A549 (cell line): ENCODE measurements around the gene SERP1.

ENCODE experiments used
- CTCF ChIP-seq: fragments of >200 bp; sonication (Bioruptor Twin); formaldehyde crosslinking; IDR thresholded peaks from 3 replicates; pipeline ENCODE4 v1.5.1; 2016
- FOSL2 ChIP-seq, 2 experiments: fragments of 450-650 bp in 1 of 2; fragments of >200 bp in 1 of 2; sonication (Bioruptor Twin) in 1 of 2; formaldehyde crosslinking; IDR thresholded peaks; 2 replicates each; pipeline versions ENCODE4 v1.5.0 to v1.6.1; 2016 to 2020; ENCODE audit warnings: mild to moderate bottlenecking in 1 of 2, moderate library complexity in 1 of 2
- POLR2A ChIP-seq: IDR thresholded peaks from 2 replicates; pipeline ENCODE4 v1.6.1; 2012; ENCODE audit warnings: mild to moderate bottlenecking, low read length
- RNF2 ChIP-seq: fragments of 200-600 bp; sonication (generic); IDR thresholded peaks from 2 replicates; pipeline ENCODE4 v1.6.1; 2016; ENCODE audit warnings: low read depth, mild to moderate bottlenecking, antibody characterized with exemption, moderate library complexity, borderline replicate concordance
- ZC3H11A ChIP-seq: fragments of 450-650 bp; IDR thresholded peaks from 2 replicates; pipeline ENCODE4 v1.6.1; 2014; ENCODE audit warnings: antibody characterized with exemption, mild to moderate bottlenecking
- TF ChIP-seq, protein P1 (sequence below): fragments of 450-650 bp; IDR thresholded peaks from 2 replicates; pipeline ENCODE4 v1.6.1; 2014; ENCODE audit warnings: antibody characterized with exemption

DNA sequence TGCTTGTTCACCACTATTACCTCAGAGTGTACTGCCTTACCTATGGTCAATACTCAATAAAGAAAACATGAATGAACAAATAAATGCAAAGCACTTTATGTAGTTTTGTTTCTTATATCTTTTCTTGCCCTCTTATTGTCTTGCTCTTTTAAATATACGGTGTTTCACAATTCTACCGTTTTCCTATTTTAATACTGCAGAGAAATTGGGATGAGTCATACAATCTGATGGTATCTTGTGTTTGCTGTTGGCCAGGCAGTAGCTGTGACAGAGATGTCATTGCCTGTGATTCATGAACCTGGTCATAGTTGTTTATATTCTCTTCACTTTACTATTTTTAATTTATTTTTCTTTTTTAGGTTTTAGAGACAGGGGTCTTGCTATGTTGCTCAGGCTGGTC is 48.3 kb downstream of the SERP1 start:
- TF ChIP-seq CTCF (no peak), POLR2A (no peak), ZC3H11A (no peak), FOSL2 (IDR thresholded peaks at IDR 0.05) (0 out of 2 replicates have a peak, but pooled peaks have one; percentile 36), FOSL2 (CRISPR knock-in tag; IDR thresholded peaks at IDR 0.05) (peak; percentile 85), RNF2 (no peak)
- TF ChIP-seq, protein P1, sequence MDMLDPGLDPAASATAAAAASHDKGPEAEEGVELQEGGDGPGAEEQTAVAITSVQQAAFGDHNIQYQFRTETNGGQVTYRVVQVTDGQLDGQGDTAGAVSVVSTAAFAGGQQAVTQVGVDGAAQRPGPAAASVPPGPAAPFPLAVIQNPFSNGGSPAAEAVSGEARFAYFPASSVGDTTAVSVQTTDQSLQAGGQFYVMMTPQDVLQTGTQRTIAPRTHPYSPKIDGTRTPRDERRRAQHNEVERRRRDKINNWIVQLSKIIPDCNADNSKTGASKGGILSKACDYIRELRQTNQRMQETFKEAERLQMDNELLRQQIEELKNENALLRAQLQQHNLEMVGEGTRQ: no peak
